Muscle layer of duodenum (tissue), 2 donors: ENCODE measurements around the gene CERKL.
A peak's percentile ranks its signal among the peaks of the same experiment; 100 is the strongest.

Source experiments
- H3K27ac ChIP-seq: one replicate; pipeline ENCODE4 v1.7.0; 2013; ENCODE audit warnings: mild to moderate bottlenecking, low read length
- H3K27me3 ChIP-seq: one replicate; pipeline ENCODE4 v1.7.0; 2013; ENCODE audit warnings: low read depth, mild to moderate bottlenecking, control low read depth, low read length
- H3K36me3 ChIP-seq, 2 donors: one replicate each; pipeline ENCODE4 v1.7.0; 2013; ENCODE audit warnings: low read length in 2 of 2, control low read depth in 1 of 2, mild to moderate bottlenecking in 1 of 2; ENCODE audit not compliant: insufficient read depth in 2 of 2, control insufficient read depth in 1 of 2
- H3K4me1 ChIP-seq, 2 donors: one replicate each; pipeline ENCODE4 v1.7.0; 2013; ENCODE audit warnings: low read length in 2 of 2, mild to moderate bottlenecking in 2 of 2, control low read depth in 1 of 2, moderate library complexity in 1 of 2; ENCODE audit not compliant: insufficient read depth in 2 of 2, control insufficient read depth in 1 of 2
- H3K4me3 ChIP-seq, 2 donors: one replicate each; pipeline ENCODE4 v1.7.0; 2013; ENCODE audit warnings: low read length in 2 of 2, low read depth in 1 of 2, mild to moderate bottlenecking in 1 of 2
- H3K9me3 ChIP-seq, 2 donors: one replicate each; pipeline ENCODE4 v1.7.0; 2013; ENCODE audit warnings: low read length in 2 of 2, control low read depth in 1 of 2, mild to moderate bottlenecking in 1 of 2; ENCODE audit not compliant: control insufficient read depth in 1 of 2
- donor health status: healthy.

Gene CERKL

DNA sequence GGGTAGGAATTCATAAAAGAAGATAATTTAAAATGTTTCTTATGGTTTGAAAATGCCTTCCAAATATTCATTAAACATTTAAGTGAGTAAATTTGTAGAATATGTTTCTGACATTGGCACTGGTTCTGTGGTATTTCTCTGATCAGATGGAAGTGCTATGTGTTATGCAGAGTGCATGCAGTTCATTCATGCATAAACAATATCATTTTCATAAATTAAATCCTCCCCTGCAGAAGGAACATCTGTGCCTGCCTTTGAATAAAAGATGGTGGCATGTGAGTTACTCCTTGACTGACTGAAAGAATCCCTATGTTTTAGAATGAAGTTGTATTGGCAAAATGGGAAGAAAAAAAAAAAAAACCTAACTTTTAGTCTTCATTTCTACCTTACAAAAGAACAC is 17.6 kb upstream of the CERKL start:
- Histone ChIP-seq H3K4me1 (no peaks in the 10 kb centered on the region), H3K4me3 (no peak overlapping the region), H3K27me3 (peaks cover 22% of the 10 kb centered on the region), H3K27ac (no peak overlapping the region), H3K9me3 (no peaks in the 10 kb centered on the region), H3K36me3 (no peaks in the 10 kb centered on the region)

GRCh38 chr2:181673173-181673572 is 16.3 kb upstream of the CERKL start:
- Histone ChIP-seq H3K4me1 (no peaks in the 10 kb centered on the region), H3K27me3 (peaks cover 10% of the 10 kb centered on the region), H3K4me3 (no peak overlapping the region), H3K27ac (no peak overlapping the region), H3K9me3 (no peaks in the 10 kb centered on the region), H3K36me3 (no peaks in the 10 kb centered on the region)

DNA sequence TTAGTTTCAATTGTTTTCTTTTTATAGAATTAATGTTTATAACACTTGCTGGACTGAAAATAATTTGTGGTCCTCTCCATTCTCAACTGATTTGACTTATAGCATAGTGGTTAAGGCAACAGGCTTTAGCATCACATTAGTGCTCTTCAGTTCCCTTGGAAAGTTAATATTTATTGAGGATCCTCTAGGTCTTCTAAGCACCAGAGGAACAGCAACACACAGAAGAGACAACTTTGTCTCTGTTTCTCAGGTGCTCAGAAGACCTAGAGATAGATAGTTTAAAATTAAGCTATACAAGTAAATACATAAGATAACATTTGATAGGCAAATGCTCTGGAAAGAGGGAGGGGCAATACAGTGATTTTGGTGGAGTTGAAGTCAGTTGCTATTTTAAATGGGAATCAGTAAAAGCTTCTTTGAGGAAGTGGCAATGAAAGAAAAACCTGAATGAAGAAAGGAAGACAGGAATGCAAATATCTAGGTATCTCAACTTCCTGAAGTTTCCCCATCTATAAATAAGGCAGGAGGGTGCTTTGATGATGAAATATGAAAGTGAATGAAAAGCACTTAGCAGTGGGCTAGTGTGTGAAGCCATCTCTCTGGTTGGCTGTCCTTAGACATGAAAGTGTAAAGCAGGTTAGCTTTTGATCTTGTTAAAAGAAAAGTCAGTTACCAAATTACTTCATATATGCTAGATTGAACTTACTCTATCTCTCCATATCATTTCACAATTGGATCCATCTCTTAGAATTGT is 15.5 kb upstream of the CERKL start:
- no peak overlapping the region for H3K4me3 ChIP-seq
- no peaks in the 10 kb centered on the region for H3K4me1 ChIP-seq
- no peaks in the 10 kb centered on the region for H3K36me3 ChIP-seq

GRCh38 chr2:181670632-181671031 is 13.7 kb upstream of the CERKL start:
- Histone ChIP-seq H3K4me1 (no peaks in the 10 kb centered on the region), H3K9me3 (peaks cover 0 to 8% of the 10 kb centered on the region in 2 donors), H3K27me3 (peaks cover 5% of the 10 kb centered on the region), H3K36me3 (no peaks in the 10 kb centered on the region), H3K4me3 (no peak overlapping the region), H3K27ac (no peak overlapping the region)

More for the DNA sequence above, 15.5 kb upstream of the CERKL start:
- Histone ChIP-seq H3K9me3 (no peaks in the 10 kb centered on the region), H3K27me3 (peaks cover 5% of the 10 kb centered on the region), H3K27ac (no peak overlapping the region)

DNA sequence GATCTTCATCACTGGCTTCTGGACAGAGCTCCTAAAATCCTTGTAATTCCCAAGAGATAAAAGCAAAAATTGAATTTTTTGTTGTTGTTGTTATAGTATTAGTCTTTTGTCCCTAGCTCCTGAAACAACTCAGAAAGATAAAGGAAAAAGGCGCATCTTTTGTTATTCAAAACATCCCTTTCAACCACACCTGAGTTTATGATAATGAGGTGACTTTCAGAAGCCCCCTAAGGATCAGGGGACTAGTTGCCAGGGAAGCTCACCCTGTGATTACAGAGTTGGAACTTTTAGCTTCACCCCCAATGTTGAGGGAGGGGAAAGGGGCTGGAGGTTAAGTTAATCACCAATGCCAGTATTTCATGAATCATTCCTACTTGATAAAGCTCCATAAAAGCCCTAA is 10.3 kb upstream of the CERKL start:
- Histone ChIP-seq H3K27ac (no peak overlapping the region), H3K4me1 (no peaks in the 10 kb centered on the region), H3K36me3 (no peaks in the 10 kb centered on the region), H3K9me3 (peaks cover 4 to 11% of the 10 kb centered on the region in 2 donors), H3K27me3 (no peaks in the 10 kb centered on the region), H3K4me3 (no peak overlapping the region)

GRCh38 chr2:181662287-181662686 is 5.4 kb upstream of the CERKL start:
- Histone ChIP-seq H3K4me1 (peaks cover 0 to under 1% of the 10 kb centered on the region in 2 donors), H3K9me3 (peaks cover 4 to 11% of the 10 kb centered on the region in 2 donors), H3K27ac (no peak overlapping the region), H3K36me3 (no peaks in the 10 kb centered on the region), H3K27me3 (no peaks in the 10 kb centered on the region), H3K4me3 (no peak overlapping the region)

DNA sequence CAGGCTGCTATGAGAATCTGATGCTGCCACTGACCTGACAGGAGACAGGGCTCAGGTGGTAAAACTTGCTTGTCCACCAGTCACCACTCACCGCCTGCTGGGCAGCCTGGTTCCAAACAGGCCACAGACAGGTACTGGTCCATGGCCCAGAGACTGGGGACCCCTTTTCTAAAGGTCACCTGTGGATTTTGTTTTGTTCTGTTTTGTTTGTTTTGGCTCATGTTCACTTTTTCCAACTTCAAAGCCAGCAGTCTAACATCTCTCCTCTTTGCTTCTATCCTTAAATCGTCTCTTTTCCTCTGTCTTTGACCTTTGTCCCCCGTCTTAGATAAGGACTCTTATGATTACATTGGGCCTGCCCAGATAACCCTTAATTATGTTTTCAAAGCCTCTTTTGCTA is 3.3 kb upstream of the CERKL start:
- H3K27ac ChIP-seq, result no peak overlapping the region

GRCh38 chr2:181658444-181658843 is 1.5 kb upstream of the CERKL start:
- no peak overlapping the region for H3K4me3 ChIP-seq
- no peaks in the 10 kb centered on the region for H3K9me3 ChIP-seq
- H3K27me3 ChIP-seq, result no peaks in the 10 kb centered on the region
- H3K36me3 ChIP-seq, result no peaks in the 10 kb centered on the region
- no peak overlapping the region for H3K27ac ChIP-seq
- H3K4me1 ChIP-seq, result peaks cover 0 to 5% of the 10 kb centered on the region in 2 donors

More for the DNA sequence above, 3.3 kb upstream of the CERKL start:
- H3K4me3 ChIP-seq, result no peak overlapping the region
- H3K27me3 ChIP-seq, result no peaks in the 10 kb centered on the region
- H3K4me1 ChIP-seq, result peaks cover 0 to 5% of the 10 kb centered on the region in 2 donors
- no peaks in the 10 kb centered on the region for H3K36me3 ChIP-seq
- H3K9me3 ChIP-seq, result peaks cover 0 to 2% of the 10 kb centered on the region in 2 donors

- H3K36me3 ChIP-seq, result no peaks in the 10 kb centered on the region
- H3K4me1 ChIP-seq, result peaks cover 0 to 5% of the 10 kb centered on the region in 2 donors
- no peak overlapping the region for H3K27ac ChIP-seq
- H3K27me3 ChIP-seq, result no peaks in the 10 kb centered on the region
- H3K4me3 ChIP-seq, result peak overlapping the region; percentile 53 to 82
- H3K9me3 ChIP-seq, result no peaks in the 10 kb centered on the region
These were observed 474 bp upstream of the CERKL start for GRCh38 chr2:181657379-181657778.

DNA sequence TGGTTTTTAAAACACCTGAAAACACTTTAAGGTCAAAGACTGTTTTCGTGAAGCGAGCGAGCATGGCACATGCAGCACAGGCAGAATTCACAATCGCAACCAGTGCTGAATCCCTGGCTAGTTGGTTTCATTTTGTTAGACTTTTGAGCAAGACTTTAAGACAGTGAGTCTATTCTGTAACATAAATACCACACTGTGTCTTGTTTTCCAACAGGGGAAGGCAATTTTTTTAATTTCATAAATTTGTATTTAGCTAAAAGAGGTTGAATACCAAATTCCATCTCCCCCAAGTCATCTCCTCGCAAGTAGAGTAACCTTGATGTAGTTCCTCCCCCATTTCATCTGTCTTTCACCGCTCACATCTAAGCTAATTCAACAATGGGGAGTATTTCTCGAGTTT is 1.4 kb downstream of the CERKL start:
- Histone ChIP-seq H3K9me3 (no peaks in the 10 kb centered on the region), H3K4me1 (peaks cover 0 to 5% of the 10 kb centered on the region in 2 donors), H3K4me3 (peak overlapping the region in 1 of 2 donors; percentile 2), H3K27ac (no peak overlapping the region), H3K27me3 (no peaks in the 10 kb centered on the region), H3K36me3 (no peaks in the 10 kb centered on the region)

DNA sequence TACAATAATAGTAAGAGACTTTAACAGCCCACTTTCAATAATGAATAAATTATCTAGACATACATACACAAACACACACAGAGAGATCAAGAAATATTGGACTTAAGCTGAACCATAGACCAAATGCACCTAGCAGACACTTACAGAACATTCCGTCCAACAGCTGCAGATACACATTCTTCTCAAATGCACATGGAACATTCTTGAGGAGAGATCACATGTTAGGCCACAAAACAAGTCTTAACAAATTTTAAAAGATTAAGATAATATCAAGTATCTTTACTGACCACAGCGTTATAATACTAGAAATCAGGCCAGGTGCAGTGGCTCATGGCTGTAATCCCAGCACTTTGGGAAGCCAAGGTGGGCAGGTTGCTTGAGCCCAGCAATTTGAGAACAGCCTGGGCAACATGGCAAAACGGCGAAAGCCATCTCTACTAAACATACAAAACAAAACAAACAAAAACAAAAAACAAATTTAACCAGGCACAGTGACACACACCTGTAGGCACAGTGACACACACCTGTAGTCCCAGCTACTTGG is 7.4 kb downstream of the CERKL start:
- Histone ChIP-seq H3K27me3 (no peaks in the 10 kb centered on the region), H3K36me3 (no peaks in the 10 kb centered on the region), H3K27ac (no peak overlapping the region), H3K9me3 (no peaks in the 10 kb centered on the region), H3K4me1 (no peaks in the 10 kb centered on the region), H3K4me3 (no peak overlapping the region)
